Mononuclear cell (primary cell): ENCODE results near the gene IQCM. TPM values are rescaled to one million over a fixed set of nuclear protein-coding genes. Genes with fewer than 3 reads are reported as not detected.

Experiments used
- H3K27me3 ChIP-seq: 2 replicates; pipeline ENCODE4 v1.6.0; 2011; ENCODE audit warnings: low read length, control low read depth; ENCODE audit not compliant: insufficient read depth
- H3K4me1 ChIP-seq: 2 replicates; pipeline ENCODE4 v1.5.1; 2011; ENCODE audit warnings: mild to moderate bottlenecking, low read length, control low read depth; ENCODE audit not compliant: insufficient read depth
- H3K4me3 ChIP-seq: 2 replicates; pipeline ENCODE4 v1.5.1; 2011; ENCODE audit warnings: mild to moderate bottlenecking, low read length, moderate library complexity
- H3K9me3 ChIP-seq: 2 replicates; pipeline ENCODE4 v1.5.1; 2011; ENCODE audit warnings: low read depth, mild to moderate bottlenecking, control low read depth, low read length
- total RNA-seq: library from RNA; depleted of rRNA; stranded (reverse); fragments of >200 nt; gene quantifications from one replicate; pipeline ENCODE4 v1.2.3, GENCODE V29; 2012

The IQCM gene
- total RNA-seq, 1 donor = not detected

GRCh38 chr4:149708513-149709130 lies 107.0 kb downstream of the IQCM start:
- Histone ChIP-seq H3K27me3 (no peaks in the 10 kb centered on the region), H3K4me1 (no peaks in the 10 kb centered on the region), H3K9me3 (no peaks in the 10 kb centered on the region), H3K4me3 (no peak overlapping the region)

GRCh38 chr4:149707862-149708261 lies 107.8 kb downstream of the IQCM start:
- Histone ChIP-seq H3K27me3 (no peaks in the 10 kb centered on the region), H3K4me1 (no peaks in the 10 kb centered on the region), H3K9me3 (no peaks in the 10 kb centered on the region), H3K4me3 (no peak overlapping the region)

GRCh38 chr4:149706942-149707341 lies 108.7 kb downstream of the IQCM start:
- H3K9me3 ChIP-seq = no peaks in the 10 kb centered on the region
- no peaks in the 10 kb centered on the region for H3K4me1 ChIP-seq
- no peak overlapping the region for H3K4me3 ChIP-seq
- H3K27me3 ChIP-seq = no peaks in the 10 kb centered on the region

- no peaks in the 10 kb centered on the region for H3K4me1 ChIP-seq
- H3K9me3 ChIP-seq = no peaks in the 10 kb centered on the region
- no peaks in the 10 kb centered on the region for H3K27me3 ChIP-seq
- no peak overlapping the region for H3K4me3 ChIP-seq
Measured at GRCh38 chr4:149702414-149703293, 113.0 kb downstream of the IQCM start.

- no peaks in the 10 kb centered on the region for H3K27me3 ChIP-seq
- no peaks in the 10 kb centered on the region for H3K4me1 ChIP-seq
- no peak overlapping the region for H3K4me3 ChIP-seq
- no peaks in the 10 kb centered on the region for H3K9me3 ChIP-seq
Measured at GRCh38 chr4:149701435-149702156, 114.0 kb downstream of the IQCM start.

- Histone ChIP-seq H3K4me1 (no peaks in the 10 kb centered on the region), H3K27me3 (no peaks in the 10 kb centered on the region), H3K4me3 (no peak overlapping the region), H3K9me3 (peaks cover 4% of the 10 kb centered on the region)
Measured at GRCh38 chr4:149700272-149700671, 115.4 kb downstream of the IQCM start.

GRCh38 chr4:149699642-149700041 lies 116.0 kb downstream of the IQCM start:
- Histone ChIP-seq H3K27me3 (no peaks in the 10 kb centered on the region), H3K4me1 (no peaks in the 10 kb centered on the region), H3K4me3 (no peak overlapping the region), H3K9me3 (peaks cover 4% of the 10 kb centered on the region)

GRCh38 chr4:149690726-149691125 lies 124.9 kb downstream of the IQCM start:
- H3K9me3 ChIP-seq = no peaks in the 10 kb centered on the region
- H3K4me3 ChIP-seq = no peak overlapping the region
- no peaks in the 10 kb centered on the region for H3K4me1 ChIP-seq
- H3K27me3 ChIP-seq = no peaks in the 10 kb centered on the region

- Histone ChIP-seq H3K4me3 (no peak overlapping the region), H3K9me3 (no peaks in the 10 kb centered on the region), H3K27me3 (no peaks in the 10 kb centered on the region), H3K4me1 (no peaks in the 10 kb centered on the region)
Measured at GRCh38 chr4:149684516-149684915, 131.1 kb downstream of the IQCM start.

- Histone ChIP-seq H3K27me3 (no peaks in the 10 kb centered on the region), H3K9me3 (peaks cover 6% of the 10 kb centered on the region)
Measured at GRCh38 chr4:149676076-149676475, 139.6 kb downstream of the IQCM start.

GRCh38 chr4:149645790-149646189 lies 169.9 kb downstream of the IQCM start:
- Histone ChIP-seq H3K4me1 (no peaks in the 10 kb centered on the region), H3K4me3 (no peak overlapping the region), H3K9me3 (no peaks in the 10 kb centered on the region), H3K27me3 (no peaks in the 10 kb centered on the region)

More at GRCh38 chr4:149676076-149676475, 139.6 kb downstream of the IQCM start:
- no peaks in the 10 kb centered on the region for H3K4me1 ChIP-seq
- H3K4me3 ChIP-seq = no peak overlapping the region

GRCh38 chr4:149638073-149638472 lies 177.6 kb downstream of the IQCM start:
- no peaks in the 10 kb centered on the region for H3K4me1 ChIP-seq
- no peaks in the 10 kb centered on the region for H3K27me3 ChIP-seq
- H3K4me3 ChIP-seq = no peak overlapping the region
- no peaks in the 10 kb centered on the region for H3K9me3 ChIP-seq

- no peak overlapping the region for H3K4me3 ChIP-seq
- H3K27me3 ChIP-seq = no peaks in the 10 kb centered on the region
- no peaks in the 10 kb centered on the region for H3K9me3 ChIP-seq
- H3K4me1 ChIP-seq = no peaks in the 10 kb centered on the region
Measured at GRCh38 chr4:149634368-149634767, 181.3 kb downstream of the IQCM start.

GRCh38 chr4:149631629-149632028 lies 184.0 kb downstream of the IQCM start:
- Histone ChIP-seq H3K27me3 (no peaks in the 10 kb centered on the region), H3K9me3 (no peaks in the 10 kb centered on the region), H3K4me3 (no peak overlapping the region), H3K4me1 (no peaks in the 10 kb centered on the region)

GRCh38 chr4:149630064-149630463 lies 185.6 kb downstream of the IQCM start:
- Histone ChIP-seq H3K4me3 (no peak overlapping the region), H3K4me1 (no peaks in the 10 kb centered on the region), H3K9me3 (no peaks in the 10 kb centered on the region), H3K27me3 (no peaks in the 10 kb centered on the region)
